Medulla oblongata (tissue), 1 donor: ENCODE measurements around the gene KLRF1.
"Not testable (repeated sequence)": the region's sequence is repeated elsewhere in the genome, so short reads cannot be mapped to it uniquely, and the experiment has no call there.

ENCODE experiments used
- DNase-seq: peaks from one replicate; pipeline ENCODE4 v3.0.0-alpha.2; 2015; ENCODE audit errors: extremely low spot score

Gene KLRF1

GRCh38 chr12:9869307-9870161, 42.3 kb downstream of the KLRF1 start, which contains the start of gene CLEC2B:
TSS of gene CLEC2B (minus strand) at chr12:9869354.
- peak; percentile 53 for DNase-seq

- DNase-seq: peak; percentile 33
These were observed 43.1 kb downstream of the KLRF1 start for GRCh38 chr12:9870286-9870866.

- no peak for DNase-seq
These were observed 44.9 kb downstream of the KLRF1 start for GRCh38 chr12:9872162-9872561.

- DNase-seq: no peak
These were observed 45.5 kb downstream of the KLRF1 start for GRCh38 chr12:9872742-9873141.

GRCh38 chr12:9876120-9876519, 48.8 kb downstream of the KLRF1 start:
- not testable (repeated sequence) for DNase-seq

- DNase-seq: no peak
These were observed 53.3 kb downstream of the KLRF1 start for GRCh38 chr12:9880532-9881078.

GRCh38 chr12:9881246-9881645, 54.0 kb downstream of the KLRF1 start, which contains the start of gene KLRF2:
TSS of gene KLRF2 (plus strand) at chr12:9881489. CDS start at chr12:9881596, 107 bp downstream.
- DNase-seq: no peak

- DNase-seq: no peak
These were observed 54.7 kb downstream of the KLRF1 start for GRCh38 chr12:9881988-9882387.

- DNase-seq: no peak
These were observed 55.9 kb downstream of the KLRF1 start for GRCh38 chr12:9883175-9883574.

- DNase-seq: no peak
These were observed 61.5 kb downstream of the KLRF1 start for GRCh38 chr12:9888665-9889273.
